HG02852 (cell line): ENCODE measurements around the gene PAK1IP1.
A peak's percentile ranks its signal among the peaks of the same experiment; 100 is the strongest.
"Not testable (repeated sequence)": the region's sequence is repeated elsewhere in the genome, so short reads cannot be mapped to it uniquely, and the experiment has no call there.

Source experiments
- ATAC-seq: cut with Tn5 transposase; IDR thresholded peaks from one replicate; pipeline ENCODE4 v1.9.1; 2021; ENCODE audit warnings: mild to moderate bottlenecking, moderate library complexity; ENCODE audit not compliant: unreplicated experiment

Gene PAK1IP1

DNA sequence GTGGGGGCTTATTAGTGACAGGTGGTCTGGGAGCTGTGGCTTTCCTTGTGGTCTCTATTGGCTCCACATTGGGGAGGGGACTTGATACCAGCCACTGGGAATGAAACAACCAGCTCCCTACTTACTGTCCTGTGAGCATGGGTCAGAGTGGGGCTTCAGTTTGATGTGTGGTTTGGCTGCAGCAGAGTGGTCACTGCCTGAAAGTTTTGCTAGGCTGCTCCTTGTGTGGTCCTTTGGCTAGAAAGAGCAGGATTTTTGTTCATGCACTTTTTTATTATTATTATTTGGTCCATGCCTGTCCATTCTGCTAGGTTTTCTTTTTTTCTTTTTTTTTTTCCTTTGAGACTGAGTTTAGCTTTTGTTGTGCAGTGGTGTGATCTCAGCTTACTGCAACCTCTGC lies 45.3 kb downstream of the PAK1IP1 start:
- ATAC-seq = no peak

DNA sequence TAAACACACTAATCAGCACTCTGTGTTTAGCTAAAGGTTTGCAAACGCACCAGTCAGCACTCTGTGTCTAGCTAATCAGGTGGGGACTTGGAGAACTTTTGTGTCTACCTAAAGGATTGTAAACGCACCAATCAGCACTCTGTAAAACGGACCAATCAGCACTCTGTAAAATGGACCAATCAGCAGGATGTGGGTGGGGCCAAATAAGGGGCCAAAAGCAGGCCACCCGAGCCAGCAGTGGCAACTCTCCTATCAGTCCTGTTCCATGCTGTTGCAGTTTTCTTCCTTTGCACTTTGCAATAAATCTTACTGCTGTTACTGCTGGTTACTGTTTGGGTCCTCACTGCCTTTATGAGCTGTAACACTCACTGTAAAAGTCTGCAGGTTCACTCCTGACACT lies 46.9 kb downstream of the PAK1IP1 start:
- not testable (repeated sequence) for ATAC-seq

DNA sequence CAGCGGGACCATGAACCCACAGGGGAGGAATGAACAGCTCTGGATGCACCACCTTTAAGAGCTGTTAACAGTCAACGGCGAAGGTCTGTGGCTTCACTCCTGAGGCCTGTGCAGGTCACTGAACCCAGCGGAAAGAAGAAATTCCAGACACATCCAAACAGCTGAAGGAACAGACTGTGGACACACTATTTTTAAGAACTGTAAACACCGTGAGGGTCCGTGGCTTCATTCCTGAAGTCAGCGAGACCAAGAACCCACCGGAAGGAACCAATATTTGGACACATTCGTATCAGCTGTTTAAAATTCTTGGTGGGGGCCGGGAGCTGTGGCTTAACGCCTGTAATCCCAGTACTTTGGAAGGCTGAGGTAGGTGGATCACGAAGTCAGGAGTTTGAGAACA lies 47.5 kb downstream of the PAK1IP1 start:
- no peak for ATAC-seq

DNA sequence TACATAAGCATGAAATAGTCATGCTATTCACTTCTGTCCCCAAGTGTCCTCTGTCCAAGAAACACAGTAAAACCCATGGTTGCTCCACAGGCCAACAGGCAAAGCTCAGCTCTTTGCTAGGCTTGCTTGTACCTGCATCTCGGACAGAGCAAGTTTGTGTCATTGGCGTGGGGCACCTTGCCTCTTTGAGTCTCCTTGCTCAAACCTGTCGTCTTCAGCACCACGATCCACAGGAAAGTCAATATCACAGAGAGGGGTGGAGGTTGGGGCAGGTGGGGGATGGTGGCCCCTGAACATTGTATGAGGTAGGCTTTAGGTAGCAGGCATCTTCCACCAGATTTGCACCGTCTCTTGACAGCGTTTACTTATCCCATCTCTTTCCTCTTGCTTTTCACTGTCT lies 48.7 kb downstream of the PAK1IP1 start:
- ATAC-seq = no peak

DNA sequence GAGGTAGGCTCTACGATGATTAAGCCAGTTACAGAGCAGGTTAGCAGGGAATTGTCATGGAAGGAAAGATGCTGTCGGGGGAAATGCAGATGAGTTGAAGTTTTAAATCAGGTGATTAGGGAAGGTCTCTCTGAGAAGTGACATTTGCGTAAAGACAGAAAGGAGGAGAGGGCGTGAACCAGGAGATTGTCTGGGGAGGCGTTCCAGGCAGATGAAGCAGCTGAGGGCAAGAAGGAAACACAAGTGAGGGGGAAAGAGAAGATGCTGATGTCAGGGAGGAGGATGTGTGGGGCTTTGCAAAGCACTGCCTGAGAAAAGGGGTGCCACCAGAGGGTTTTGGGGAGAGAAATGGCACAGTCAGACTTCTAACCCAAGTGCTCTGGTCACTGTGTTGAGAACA lies 50.3 kb downstream of the PAK1IP1 start:
- no peak for ATAC-seq

DNA sequence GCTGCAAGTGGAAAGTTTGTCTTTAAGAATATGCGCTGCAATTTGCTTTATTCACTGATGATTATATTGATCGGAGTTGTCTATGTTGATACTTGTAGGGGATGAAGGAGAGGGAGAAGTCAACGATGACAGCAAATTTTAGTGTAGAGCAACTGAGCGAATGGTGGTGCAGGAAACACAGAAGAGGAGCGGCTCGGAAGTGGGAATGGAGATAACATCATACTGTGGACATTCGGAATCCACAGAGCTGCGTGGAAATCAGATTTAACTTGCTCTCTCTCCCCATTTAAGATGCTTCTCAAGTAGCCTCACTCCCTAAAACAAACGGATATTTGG lies 52.1 kb downstream of the PAK1IP1 start:
- ATAC-seq = no peak

DNA sequence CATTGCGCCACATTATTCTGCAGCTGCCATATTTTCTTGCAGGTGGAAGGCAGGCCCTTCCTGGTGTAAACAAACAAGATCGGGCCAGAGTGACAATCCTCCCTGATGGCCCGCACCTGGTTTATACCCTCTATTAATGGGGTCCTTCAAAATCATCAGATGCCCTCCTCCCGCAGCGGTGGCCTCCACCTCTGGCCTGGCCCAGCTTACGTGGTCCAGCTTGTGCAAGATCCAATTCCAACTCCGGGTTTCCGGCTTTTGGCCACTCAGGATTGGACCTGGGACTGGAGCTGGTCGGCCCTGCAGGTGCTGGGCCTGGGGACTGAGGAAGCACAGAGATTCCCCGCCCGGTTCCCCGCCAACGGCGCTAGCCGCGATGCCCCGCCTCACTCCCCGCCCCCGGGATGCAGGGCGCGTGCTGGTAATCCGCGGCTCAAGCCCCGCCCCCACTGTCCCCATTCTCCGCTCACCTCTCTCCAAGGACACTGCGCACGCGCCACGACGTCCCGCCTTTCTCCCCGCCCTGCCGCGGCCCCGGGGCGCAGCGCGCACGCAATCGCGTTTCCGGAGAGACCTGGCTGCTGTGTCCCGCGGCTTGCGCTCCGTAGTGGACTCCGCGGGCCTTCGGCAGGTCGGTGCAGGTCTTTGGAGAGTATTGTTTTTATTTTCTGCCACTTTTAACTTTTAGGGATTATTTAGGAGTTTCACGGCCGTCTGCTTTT lies 52.6 kb downstream of the PAK1IP1 start, which contains the start of gene TMEM14B:
Gene TMEM14B (plus strand): TSS at position 555 of the 722 bp plus-strand sequence. CDS start 1,441 bp downstream, outside the sequence.
- ATAC-seq = peak; percentile 95

DNA sequence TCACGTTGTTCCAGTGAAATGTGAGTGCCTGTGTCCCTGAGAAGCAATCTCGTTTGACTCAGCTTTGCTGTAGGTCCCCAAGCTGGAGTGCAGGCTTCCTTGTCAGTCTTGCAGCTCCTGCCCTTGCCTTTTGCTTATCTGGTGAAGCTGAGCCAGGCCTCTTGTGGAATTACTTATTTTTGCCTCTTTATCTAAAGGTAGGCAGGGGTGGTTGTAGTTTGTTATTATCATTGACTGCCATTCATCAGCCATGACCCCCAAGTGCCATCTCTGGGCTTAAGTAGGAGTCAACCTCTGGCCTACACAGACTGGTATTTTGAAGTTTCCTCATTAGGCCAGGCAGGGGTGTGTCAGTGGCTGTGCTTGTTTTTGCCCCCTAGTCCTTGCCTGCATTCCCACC lies 55.0 kb downstream of the PAK1IP1 start:
- ATAC-seq = no peak

DNA sequence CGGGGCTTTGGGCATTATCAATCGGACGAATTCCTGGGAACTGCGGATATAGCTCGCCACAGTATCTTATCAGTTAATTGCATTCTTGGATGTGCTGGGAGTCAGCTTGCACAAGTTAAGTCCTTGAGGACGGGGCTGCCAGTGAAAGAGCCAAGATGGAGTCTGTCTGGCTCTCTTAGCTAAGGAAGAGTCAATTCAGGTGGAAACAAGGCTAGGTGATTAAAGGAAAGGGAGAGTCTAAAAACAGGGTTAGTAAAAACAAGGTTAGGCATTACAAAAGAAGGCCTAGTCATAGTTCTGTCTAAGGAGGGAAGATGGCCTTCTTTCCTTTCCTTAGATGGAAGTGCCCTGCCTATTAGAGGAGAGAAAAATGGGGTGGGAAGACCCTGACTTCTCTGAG lies 55.8 kb downstream of the PAK1IP1 start:
- not testable (repeated sequence) for ATAC-seq

DNA sequence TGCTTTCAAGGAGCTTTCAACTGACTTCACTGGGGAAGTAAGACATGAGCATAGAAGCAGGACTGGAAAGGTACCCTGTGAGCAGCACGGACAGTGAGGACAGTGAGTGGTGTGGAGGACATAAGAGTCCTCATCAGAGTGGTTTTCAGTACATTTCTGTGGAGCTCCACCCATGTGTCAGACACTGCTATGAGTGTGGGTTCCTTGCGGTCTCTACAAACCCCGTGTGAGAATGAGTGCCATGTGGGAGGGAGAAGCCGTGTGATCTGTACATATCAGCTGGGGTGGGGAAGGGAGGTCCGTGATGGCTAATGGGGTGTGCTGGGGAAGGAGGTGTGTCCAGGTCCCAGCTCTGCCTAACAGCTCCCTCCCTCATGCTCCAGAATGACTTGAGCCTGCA lies 57.0 kb downstream of the PAK1IP1 start:
- ATAC-seq = not testable (repeated sequence)

DNA sequence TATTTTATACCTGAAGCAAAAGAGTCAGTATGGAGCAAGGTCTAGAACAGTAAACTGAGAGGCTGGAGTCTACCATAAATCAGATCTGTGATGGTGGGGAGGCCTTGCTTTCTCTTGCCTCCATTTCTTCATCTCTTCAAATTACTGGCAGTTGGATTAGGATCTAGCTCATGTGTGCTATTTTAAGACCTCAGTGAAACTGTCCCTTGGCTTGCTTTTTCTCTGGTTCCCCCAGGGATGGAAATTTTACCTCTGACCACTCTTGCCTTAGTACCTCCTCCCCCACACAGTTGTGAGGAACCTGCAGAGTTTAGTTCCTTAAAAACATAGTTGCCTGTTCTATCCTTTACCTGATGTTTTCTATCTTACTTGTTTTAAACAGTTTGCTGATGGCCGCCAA lies 61.3 kb downstream of the PAK1IP1 start:
- ATAC-seq = no peak
